SH-SY5Y (cell line): ENCODE data around the gene CXCL13.

Source experiments
- GATA2 ChIP-seq: IDR thresholded peaks from 2 replicates; pipeline ENCODE4 v1.6.1; 2011; ENCODE audit warnings: mild to moderate bottlenecking, low read depth, low read length
- GATA3 ChIP-seq: IDR thresholded peaks from 2 replicates; pipeline ENCODE4 v1.6.1; 2011; ENCODE audit warnings: low read depth, mild to moderate bottlenecking, low read length, moderate library complexity

The CXCL13 gene

GRCh38 chr4:77593993-77594392 lies 11.6 kb upstream of the CXCL13 start:
- no peak for TF ChIP-seq GATA3
- no peak for TF ChIP-seq GATA2

DNA sequence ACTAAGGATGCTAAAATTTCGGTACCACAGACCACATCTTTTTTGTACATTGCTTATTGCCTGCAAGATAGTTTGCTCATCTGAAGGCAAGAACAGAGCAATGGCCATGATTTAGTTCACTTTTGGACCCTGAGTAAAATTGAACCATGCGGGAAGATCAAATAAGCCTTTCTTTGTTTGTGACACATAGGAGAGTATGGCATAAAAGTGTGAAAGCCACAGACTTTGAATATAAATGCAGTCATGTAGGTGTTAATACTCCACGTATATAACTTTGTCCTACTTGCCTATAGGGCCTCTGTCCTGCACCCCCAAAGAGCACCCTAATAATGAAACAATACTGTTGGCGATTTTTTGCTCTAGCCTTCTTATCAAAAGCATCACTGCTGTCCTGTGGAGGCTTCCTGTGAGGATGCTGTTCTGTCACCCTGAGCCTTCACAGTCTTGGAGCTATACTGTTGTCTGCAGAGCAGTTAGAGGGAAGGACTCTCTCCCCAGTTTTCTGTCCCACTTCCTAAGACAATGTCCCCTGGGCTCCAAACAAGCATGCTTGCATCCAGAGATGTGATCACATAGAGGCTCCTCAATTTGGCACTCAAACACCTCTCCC lies 10.2 kb upstream of the CXCL13 start:
- TF ChIP-seq GATA3 (no peak), GATA2 (no peak)

- TF ChIP-seq GATA2 (no peak), GATA3 (no peak)
Observed at GRCh38 chr4:77599378-77599777, 6.2 kb upstream of the CXCL13 start.

- no peak for TF ChIP-seq GATA3
- TF ChIP-seq GATA2: no peak
Observed at GRCh38 chr4:77600521-77601451, 4.8 kb upstream of the CXCL13 start.

DNA sequence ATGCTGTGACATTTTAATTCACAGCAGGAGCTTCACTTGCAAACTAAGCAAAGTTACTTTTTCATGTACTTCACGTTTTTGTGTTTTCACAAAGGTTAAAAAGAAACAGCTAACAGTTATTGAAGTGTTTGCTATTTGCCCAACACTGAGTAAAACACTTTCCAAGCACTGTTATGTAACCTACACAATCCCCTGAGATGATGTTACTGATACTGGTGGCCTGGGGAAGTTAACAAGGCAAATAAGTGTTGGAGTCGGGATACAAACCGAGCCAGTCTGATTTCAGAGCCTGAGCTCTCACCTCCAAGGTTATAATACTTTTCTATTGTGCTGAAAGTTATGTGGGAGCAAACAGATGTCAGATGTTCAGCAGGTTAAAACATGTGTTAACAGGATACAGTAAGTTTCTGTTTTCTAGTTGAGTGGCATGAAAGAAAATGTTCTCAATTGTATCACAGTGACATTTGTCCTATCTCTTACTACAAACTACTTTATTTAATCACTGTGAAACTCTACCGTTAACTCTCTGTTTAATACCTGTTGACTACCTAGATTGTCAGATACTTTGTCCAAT lies 3.9 kb upstream of the CXCL13 start:
- TF ChIP-seq GATA2 (no peak), GATA3 (no peak)

DNA sequence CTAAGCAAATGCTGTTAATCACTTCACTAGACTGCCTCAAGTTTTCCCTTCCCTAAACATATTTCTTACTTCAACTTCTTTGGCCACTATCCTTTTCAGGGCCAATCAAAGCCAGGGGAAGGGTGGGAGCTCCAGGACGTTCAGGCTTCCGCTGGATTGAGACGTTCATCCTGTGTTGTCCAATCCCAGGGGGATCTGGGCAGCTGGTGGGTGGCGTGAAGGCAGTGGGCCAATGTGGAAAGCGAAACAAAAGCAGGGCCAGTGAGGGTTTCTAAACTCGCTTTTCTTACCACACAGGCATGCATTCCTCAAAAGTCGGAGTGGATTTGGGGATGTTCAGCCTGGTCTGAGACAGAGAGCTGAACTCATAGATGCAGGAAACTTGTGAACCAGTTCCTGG lies 7.6 kb downstream of the CXCL13 start:
- no peak for TF ChIP-seq GATA3
- no peak for TF ChIP-seq GATA2

GRCh38 chr4:77615153-77615552 lies 9.5 kb downstream of the CXCL13 start:
- TF ChIP-seq GATA2 (no peak), GATA3 (no peak)

DNA sequence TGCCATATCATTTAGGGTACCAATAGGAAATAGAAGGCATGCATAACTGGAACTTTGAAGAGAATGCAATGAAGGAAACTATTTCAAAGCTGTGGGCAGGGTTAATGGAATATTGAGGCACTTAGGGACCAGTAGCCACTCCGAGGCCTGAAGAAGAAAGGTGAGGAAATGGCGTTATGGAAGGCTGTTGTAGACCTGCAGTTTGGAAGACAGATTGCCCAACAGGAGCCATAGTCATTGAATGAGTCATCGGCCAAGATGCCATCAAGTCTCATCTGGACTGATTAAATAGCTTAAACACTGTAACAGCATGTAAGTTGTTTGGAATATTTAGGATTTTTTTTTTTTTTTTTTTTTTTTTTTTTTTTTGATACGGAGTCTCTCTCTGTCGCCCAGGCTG lies 11.6 kb downstream of the CXCL13 start:
- no peak for TF ChIP-seq GATA2
- TF ChIP-seq GATA3: no peak

- TF ChIP-seq GATA2 (no peak), GATA3 (no peak)
Observed at GRCh38 chr4:77618383-77619241, 13.0 kb downstream of the CXCL13 start.

- TF ChIP-seq GATA2: no peak
- TF ChIP-seq GATA3: no peak
Observed at GRCh38 chr4:77619408-77619807, 13.8 kb downstream of the CXCL13 start.

GRCh38 chr4:77621254-77621653 lies 15.6 kb downstream of the CXCL13 start:
- TF ChIP-seq GATA2 (no peak), GATA3 (no peak)

- no peak for TF ChIP-seq GATA2
- no peak for TF ChIP-seq GATA3
Observed at GRCh38 chr4:77623091-77623490, 17.5 kb downstream of the CXCL13 start.

DNA sequence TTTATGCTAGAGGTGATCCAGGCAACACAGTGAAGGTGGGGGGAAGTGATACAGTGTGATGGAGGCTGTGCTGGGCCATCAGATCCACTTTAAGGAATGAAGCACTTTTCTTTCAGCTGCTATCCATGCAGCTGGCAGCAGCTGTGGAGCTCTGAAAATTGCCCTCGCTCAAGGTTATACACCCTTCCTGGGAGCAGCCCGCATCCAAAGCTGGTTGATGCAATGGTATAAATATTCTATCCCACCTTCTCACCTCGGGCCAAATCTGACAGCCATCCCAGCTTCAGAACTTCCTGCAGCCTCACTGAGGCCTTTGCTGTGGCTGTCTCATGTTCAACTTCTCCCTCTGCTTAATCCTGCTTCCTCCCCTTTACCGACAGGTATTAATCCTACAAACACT lies 18.6 kb downstream of the CXCL13 start:
- TF ChIP-seq GATA2 (no peak), GATA3 (no peak)

DNA sequence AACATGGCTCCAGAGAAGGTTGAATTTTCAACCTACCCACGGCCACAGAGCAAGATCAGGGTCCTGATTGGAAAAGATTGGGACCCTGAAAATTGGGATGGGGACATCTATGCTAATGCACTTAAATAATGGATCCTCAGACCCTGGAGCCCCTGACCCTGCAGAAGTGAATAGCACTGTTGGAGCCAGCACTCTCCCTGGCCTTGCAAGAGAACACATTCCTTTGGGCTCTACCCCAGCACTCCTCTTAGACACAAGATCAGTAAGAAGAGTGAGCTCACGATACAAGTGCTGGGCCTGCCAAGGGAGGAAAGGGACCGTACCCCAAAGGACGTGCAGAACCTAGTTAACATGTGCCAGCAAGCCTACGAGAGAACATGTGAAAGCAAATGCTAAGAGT lies 19.9 kb downstream of the CXCL13 start:
- TF ChIP-seq GATA2: no peak
- no peak for TF ChIP-seq GATA3
